DOHH2 (cell line): ENCODE data around the gene EEF2.

Experiments
- H3F3A ChIP-seq: fragments of 200-600 bp; sonication (generic), shearing (Covaris generic); 2 replicates; pipeline ENCODE4 v1.6.0; 2016; ENCODE audit warnings: antibody characterized with exemption, mild to moderate bottlenecking; ENCODE audit not compliant: control insufficient read depth, insufficient read depth
- H3K27ac ChIP-seq: fragments of 200-600 bp; sonication (generic); 2 replicates; pipeline ENCODE4 v1.5.1; 2014; ENCODE audit warnings: low read depth, mild to moderate bottlenecking, low read length, moderate library complexity
- H3K27me3 ChIP-seq: fragments of 200-600 bp; sonication (generic); 2 replicates; pipeline ENCODE4 v1.6.1; 2014; ENCODE audit warnings: mild to moderate bottlenecking, low read length, mixed read lengths; ENCODE audit not compliant: control insufficient read depth
- H3K36me3 ChIP-seq: fragments of 200-600 bp; sonication (generic); 2 replicates; pipeline ENCODE4 v1.6.1; 2014; ENCODE audit warnings: mild to moderate bottlenecking, low read length, moderate library complexity, mixed read lengths; ENCODE audit not compliant: control insufficient read depth
- H3K4me1 ChIP-seq: fragments of 200-600 bp; sonication (generic); 2 replicates; pipeline ENCODE4 v1.6.1; 2014; ENCODE audit warnings: mild to moderate bottlenecking, low read length, mixed read lengths; ENCODE audit not compliant: control insufficient read depth
- H3K4me2 ChIP-seq: fragments of 200-600 bp; sonication (generic); 2 replicates; pipeline ENCODE4 v1.6.0; 2014; ENCODE audit warnings: mild to moderate bottlenecking, low read length, moderate library complexity
- H3K4me3 ChIP-seq: fragments of 200-600 bp; sonication (generic); 2 replicates; pipeline ENCODE4 v1.5.1; 2014; ENCODE audit warnings: mild to moderate bottlenecking, low read length, mixed read lengths
- H3K79me2 ChIP-seq: fragments of 200-600 bp; sonication (generic); 2 replicates; pipeline ENCODE4 v1.6.1; 2014; ENCODE audit warnings: mild to moderate bottlenecking, low read length, mixed read lengths; ENCODE audit not compliant: control insufficient read depth
- H3K9me2 ChIP-seq: fragments of 200-600 bp; sonication (generic); replicated peaks from 2 replicates; pipeline ENCODE4 v1.6.1; 2014; ENCODE audit warnings: mild to moderate bottlenecking, low read length, mixed read lengths; ENCODE audit not compliant: control insufficient read depth
- H3K9me3 ChIP-seq: fragments of 200-600 bp; sonication (generic); 2 replicates; pipeline ENCODE4 v1.6.1; 2014; ENCODE audit warnings: antibody characterized with exemption, low read length, mixed read lengths; ENCODE audit not compliant: control insufficient read depth, insufficient read depth
- H4K20me1 ChIP-seq: fragments of 200-600 bp; sonication (generic); 2 replicates; pipeline ENCODE4 v1.6.0; 2014; ENCODE audit warnings: low read depth, mild to moderate bottlenecking, antibody characterized with exemption, low read length, moderate library complexity; ENCODE audit not compliant: control insufficient read depth, insufficient read depth
- EZH2phosphoT487 ChIP-seq: fragments of 200-600 bp; sonication (generic); IDR thresholded peaks from 2 replicates; pipeline ENCODE4 v1.6.1; 2017; ENCODE audit warnings: borderline replicate concordance, mild to moderate bottlenecking, antibody characterized with exemption, low read length, moderate library complexity, mixed read lengths
- TF ChIP-seq, protein P1 (sequence below): fragments of 200-600 bp; sonication (generic); IDR thresholded peaks from one replicate; pipeline ENCODE4 v1.5.1; 2014; ENCODE audit warnings: antibody characterized with exemption, mild to moderate bottlenecking, low read depth, low read length; ENCODE audit not compliant: poor library complexity, severe bottlenecking

EEF2 gene

DNA sequence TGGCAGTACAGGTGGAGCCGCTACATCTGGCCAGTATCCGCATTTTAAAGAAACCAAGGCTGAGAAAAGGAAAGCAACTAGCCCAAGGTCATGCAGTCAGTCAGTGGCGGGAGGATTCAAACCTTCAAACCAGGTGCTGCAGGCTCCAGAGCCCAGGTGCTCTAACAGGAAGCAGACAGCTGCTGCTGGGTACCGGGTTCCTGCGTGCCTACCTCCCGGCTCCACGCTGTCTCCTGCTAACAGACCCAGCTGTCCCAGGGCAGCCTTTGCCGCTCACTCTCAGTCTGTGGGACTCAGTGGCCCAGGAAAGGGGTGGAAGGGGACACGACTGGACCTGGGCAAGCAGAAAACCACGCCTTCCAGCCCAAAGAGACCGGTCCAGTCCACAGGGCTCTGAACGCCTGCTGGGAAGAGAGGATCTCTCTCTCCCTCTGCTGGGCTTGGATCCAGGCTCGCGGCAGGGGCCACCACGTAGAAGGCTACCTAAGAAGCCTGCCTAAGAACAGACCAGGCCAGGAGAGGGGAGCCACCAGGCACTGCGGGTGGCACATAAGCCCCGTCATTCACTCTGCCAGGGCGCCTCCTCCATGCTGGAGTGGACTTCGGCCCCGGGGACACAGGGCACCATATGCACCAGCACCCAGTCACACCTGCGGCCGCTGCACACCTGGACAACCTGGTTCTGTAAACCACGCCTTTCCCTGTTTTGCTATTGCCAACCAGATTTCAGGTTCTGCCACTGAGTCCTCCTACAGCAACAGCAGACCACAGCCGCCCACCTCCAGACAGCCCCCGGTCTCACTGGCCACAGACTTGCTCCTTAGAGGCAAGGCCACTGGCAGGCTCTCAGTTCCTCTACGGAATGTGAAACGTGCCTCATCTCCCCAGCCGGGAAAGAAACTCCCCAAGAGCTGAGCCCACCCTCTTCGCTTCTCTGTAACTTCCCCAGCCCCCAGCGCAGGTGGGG, 18.9 kb downstream of the EEF2 start:
- H3K4me2 ChIP-seq: no peak overlapping the region
- TF ChIP-seq EZH2phosphoT487: no peak
- TF ChIP-seq, protein P1, sequence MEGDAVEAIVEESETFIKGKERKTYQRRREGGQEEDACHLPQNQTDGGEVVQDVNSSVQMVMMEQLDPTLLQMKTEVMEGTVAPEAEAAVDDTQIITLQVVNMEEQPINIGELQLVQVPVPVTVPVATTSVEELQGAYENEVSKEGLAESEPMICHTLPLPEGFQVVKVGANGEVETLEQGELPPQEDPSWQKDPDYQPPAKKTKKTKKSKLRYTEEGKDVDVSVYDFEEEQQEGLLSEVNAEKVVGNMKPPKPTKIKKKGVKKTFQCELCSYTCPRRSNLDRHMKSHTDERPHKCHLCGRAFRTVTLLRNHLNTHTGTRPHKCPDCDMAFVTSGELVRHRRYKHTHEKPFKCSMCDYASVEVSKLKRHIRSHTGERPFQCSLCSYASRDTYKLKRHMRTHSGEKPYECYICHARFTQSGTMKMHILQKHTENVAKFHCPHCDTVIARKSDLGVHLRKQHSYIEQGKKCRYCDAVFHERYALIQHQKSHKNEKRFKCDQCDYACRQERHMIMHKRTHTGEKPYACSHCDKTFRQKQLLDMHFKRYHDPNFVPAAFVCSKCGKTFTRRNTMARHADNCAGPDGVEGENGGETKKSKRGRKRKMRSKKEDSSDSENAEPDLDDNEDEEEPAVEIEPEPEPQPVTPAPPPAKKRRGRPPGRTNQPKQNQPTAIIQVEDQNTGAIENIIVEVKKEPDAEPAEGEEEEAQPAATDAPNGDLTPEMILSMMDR: no peak
- no peaks in the 10 kb centered on the region for H3K9me2 ChIP-seq
- no peak overlapping the region for H3K27ac ChIP-seq
- H3K4me1 ChIP-seq: peaks cover 18% of the 10 kb centered on the region
- H4K20me1 ChIP-seq: peaks cover 10% of the 10 kb centered on the region; the same call in 1 of the 2 replicates
- H3F3A ChIP-seq: peaks cover 1% of the 10 kb centered on the region
- peaks cover 48% of the 10 kb centered on the region for H3K36me3 ChIP-seq
- peaks cover 30% of the 10 kb centered on the region for H3K79me2 ChIP-seq
- no peak overlapping the region for H3K4me3 ChIP-seq
- no peaks in the 10 kb centered on the region for H3K9me3 ChIP-seq
- no peaks in the 10 kb centered on the region for H3K27me3 ChIP-seq

DNA sequence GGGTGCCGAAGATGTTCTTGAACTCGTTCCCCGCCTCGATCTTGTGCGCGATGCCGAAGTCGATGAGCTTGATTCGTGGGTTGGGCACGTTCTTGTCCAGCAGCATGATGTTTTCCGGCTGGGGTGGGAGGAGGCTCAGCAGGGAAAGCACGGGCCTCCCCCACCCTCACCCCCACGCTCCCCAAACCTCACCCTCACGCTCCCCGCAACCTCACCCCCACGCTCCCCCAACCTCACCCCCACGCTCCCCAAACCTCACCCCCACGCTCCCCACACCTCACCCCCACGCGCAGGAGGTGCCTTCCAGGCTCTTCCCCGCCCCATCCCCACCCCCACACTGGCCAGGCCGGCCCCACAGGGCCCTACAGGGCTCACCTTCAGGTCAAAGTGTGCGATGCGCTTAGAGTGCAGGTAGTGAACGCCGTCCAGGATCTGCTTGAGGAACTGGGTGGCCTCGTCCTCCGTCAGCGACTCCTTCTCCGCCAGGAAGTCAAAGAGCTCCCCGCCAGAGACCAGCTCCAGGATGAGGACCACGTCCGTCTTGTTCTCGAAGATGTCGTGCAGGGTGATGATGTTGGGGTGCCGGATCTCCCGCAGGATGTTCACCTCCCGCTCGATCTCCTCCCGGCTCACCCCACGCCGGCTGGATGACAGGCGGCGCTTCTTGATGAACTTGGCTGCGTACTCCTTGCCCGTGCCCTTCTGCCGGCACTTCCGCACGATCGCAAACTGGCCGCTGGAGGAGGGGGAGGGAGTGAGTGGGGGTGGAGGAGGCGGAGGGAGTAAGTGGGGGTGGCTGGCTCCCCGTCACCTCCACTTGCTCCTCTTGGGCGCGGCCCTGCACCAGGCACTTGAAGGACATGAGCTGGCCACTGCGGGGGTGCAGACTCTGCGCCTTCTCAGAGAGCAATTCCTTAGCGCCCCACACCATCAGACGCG, 20.7 kb downstream of the EEF2 start:
- H3K27ac ChIP-seq: no peak overlapping the region
- H3K4me2 ChIP-seq: no peak overlapping the region
- peaks cover 8% of the 10 kb centered on the region for H3K4me1 ChIP-seq
- no peaks in the 10 kb centered on the region for H3K27me3 ChIP-seq
- H3K36me3 ChIP-seq: peaks cover 52% of the 10 kb centered on the region
- no peak for TF ChIP-seq EZH2phosphoT487
- TF ChIP-seq, protein P1: no peak
- H4K20me1 ChIP-seq: peaks cover 4% of the 10 kb centered on the region; the same call in 1 of the 2 replicates
- no peaks in the 10 kb centered on the region for H3F3A ChIP-seq
- H3K9me2 ChIP-seq: no peaks in the 10 kb centered on the region
- peaks cover 17% of the 10 kb centered on the region for H3K79me2 ChIP-seq
- H3K9me3 ChIP-seq: no peaks in the 10 kb centered on the region
- H3K4me3 ChIP-seq: no peak overlapping the region

DNA sequence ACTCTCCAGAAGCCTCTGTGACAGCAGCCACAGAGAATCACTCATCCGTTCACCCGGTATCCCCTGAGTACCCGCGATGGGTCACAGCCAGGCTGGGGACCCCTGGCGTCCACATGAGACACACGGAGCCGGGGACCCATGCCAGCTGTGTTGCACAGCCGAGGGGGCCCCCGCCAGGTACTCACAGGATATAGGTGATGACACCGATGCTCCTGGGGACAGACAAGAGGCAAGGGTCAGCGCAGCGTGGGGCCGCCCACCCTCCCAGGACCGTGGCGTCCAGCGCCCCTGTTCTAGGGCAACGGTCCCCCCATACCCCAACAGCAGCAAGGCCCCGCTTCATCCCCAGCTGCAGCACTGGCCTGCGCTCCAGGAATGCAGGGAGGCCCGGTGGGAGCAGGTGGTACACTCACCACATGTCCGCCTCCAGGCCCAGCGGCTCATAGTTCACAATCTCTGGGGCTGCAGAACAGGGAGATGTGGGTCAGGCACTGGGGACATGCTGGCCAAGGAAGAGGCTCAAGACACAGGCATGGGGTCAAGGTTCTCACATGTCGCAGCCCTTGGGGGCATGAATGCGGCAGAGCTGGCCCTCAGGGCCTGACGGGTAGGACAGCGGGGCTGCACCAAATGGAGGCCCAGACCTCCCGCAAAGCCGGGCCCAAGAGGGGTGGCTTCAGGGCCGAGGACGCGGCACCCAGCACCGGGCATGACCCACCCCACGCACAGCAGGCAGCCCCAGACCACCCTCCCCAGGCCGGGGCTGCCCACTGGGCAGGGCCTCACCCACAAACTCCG, 21.6 kb downstream of the EEF2 start:
- H3K79me2 ChIP-seq: peaks cover 9% of the 10 kb centered on the region
- no peak overlapping the region for H3K27ac ChIP-seq
- H3K27me3 ChIP-seq: no peaks in the 10 kb centered on the region
- no peaks in the 10 kb centered on the region for H4K20me1 ChIP-seq
- H3K36me3 ChIP-seq: peaks cover 44% of the 10 kb centered on the region
- no peaks in the 10 kb centered on the region for H3F3A ChIP-seq
- H3K9me3 ChIP-seq: no peaks in the 10 kb centered on the region
- no peak overlapping the region for H3K4me2 ChIP-seq
- no peaks in the 10 kb centered on the region for H3K4me1 ChIP-seq
- no peaks in the 10 kb centered on the region for H3K9me2 ChIP-seq
- no peak overlapping the region for H3K4me3 ChIP-seq
- TF ChIP-seq, protein P1: no peak
- no peak for TF ChIP-seq EZH2phosphoT487
